Fibroblast of mammary gland (primary cell): ENCODE data around the gene SGMS2.
A peak's percentile ranks its signal among the peaks of the same experiment; 100 is the strongest.
"Not testable (repeated sequence)": the region's sequence is repeated elsewhere in the genome, so short reads cannot be mapped to it uniquely, and the experiment has no call there.

ENCODE experiments used
- DNase-seq: peaks from one replicate; pipeline ENCODE4 v3.0.0-alpha.2; 2010; ENCODE audit warnings: low read depth
- H3K4me3 ChIP-seq: 2 replicates; pipeline ENCODE4 v1.5.1; 2011; ENCODE audit warnings: low read depth, mild to moderate bottlenecking, low read length, moderate library complexity; ENCODE audit not compliant: control insufficient read depth
- TF ChIP-seq, protein P1 (sequence below): conservative IDR thresholded peaks from 2 replicates; pipeline ENCODE4 v1.5.1; 2011; ENCODE audit warnings: low read depth, low read length, inconsistent platforms; ENCODE audit not compliant: control insufficient read depth, insufficient read depth

The SGMS2 gene

DNA sequence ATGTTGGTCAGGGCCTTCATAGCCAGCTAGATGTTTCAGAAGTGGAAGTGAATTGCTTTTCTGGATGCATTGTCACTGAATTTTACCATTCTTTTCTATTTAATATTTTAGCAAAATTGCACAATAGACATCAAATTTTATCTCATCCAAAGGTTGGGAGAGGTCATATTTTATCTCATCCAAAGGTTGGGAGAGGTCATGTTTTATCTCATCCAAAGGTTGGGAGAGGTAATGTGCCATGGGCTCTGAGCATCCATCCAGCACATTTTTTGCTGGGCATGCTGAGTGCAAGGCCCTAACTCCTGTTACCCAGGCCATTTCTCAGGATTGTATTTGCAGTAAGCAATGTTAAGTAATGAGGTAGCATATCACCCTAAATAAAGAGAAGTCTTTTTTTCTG lies 91.9 kb downstream of the SGMS2 start:
- TF ChIP-seq, protein P1, sequence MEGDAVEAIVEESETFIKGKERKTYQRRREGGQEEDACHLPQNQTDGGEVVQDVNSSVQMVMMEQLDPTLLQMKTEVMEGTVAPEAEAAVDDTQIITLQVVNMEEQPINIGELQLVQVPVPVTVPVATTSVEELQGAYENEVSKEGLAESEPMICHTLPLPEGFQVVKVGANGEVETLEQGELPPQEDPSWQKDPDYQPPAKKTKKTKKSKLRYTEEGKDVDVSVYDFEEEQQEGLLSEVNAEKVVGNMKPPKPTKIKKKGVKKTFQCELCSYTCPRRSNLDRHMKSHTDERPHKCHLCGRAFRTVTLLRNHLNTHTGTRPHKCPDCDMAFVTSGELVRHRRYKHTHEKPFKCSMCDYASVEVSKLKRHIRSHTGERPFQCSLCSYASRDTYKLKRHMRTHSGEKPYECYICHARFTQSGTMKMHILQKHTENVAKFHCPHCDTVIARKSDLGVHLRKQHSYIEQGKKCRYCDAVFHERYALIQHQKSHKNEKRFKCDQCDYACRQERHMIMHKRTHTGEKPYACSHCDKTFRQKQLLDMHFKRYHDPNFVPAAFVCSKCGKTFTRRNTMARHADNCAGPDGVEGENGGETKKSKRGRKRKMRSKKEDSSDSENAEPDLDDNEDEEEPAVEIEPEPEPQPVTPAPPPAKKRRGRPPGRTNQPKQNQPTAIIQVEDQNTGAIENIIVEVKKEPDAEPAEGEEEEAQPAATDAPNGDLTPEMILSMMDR = no peak
- no peak overlapping the region for H3K4me3 ChIP-seq
- no peak for DNase-seq

GRCh38 chr4:107917500-107917899 lies 92.8 kb downstream of the SGMS2 start:
- no peak for DNase-seq
- no peak overlapping the region for H3K4me3 ChIP-seq
- TF ChIP-seq, protein P1 = no peak

DNA sequence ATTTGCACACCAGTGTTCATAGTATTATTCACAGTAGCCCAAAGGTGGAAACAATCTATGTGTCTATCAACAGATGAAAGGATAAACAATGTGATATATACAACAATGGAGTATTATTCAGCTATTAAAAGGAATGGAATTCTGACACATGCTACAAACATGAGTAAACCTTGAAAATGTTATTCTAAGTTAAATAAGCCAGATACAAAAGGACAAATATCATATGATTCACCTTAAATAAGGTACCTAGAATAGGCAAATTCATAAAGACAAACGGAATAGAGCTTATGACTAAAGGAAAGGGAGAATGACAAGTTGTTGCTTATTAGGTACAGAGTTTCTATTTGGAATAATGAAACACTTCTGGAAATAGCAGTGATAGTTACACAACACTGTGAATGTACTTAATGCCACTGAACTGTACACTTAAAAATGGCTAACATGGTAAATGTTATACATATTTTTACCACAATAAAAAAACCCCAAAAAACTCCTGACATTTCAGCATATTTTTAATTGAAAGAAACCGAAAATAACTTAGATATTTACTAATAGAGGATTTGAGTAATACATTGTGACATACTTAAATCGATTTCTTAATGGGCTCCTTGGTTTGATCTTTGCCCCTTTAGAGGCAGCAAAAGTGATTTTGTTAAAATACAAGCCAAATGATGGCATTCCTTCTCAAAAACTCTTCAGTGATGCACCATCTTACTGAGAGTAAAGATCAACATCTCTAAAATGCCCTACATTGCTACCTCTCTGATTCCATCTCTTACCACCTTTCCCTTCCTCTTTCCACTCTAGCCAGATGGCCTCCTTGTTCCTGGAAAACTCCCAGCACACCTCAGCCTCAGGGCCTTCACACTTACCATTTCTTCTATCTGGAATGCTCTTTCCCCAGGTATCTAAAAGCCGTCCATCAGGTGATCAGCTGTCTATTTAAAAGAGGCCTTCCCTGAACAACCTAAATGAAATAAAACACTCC lies 98.0 kb downstream of the SGMS2 start:
- no peak overlapping the region for H3K4me3 ChIP-seq
- TF ChIP-seq, protein P1 = no peak
- DNase-seq = no peak

GRCh38 chr4:107925713-107926112 lies 101.0 kb downstream of the SGMS2 start:
- DNase-seq, H3K4me3 ChIP-seq: not testable (repeated sequence)

DNA sequence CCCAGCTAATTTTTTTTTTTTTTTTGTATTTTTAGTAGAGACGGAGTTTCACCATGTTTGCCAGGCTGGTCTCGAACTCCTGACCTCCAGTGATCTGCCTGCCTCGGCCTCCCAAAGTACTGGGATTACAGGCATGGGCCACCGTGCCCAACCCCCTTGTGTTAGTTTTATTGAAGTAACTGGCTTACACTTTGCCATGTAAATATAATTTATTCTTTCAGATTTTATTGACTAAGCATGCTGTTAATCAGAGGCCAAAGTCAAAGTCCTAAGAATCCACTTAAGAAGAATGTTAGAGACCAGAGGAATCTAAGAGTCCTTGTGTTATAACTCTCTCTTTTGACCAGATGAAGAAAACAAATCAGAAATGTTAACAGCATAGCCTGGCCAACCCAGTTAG lies 102.1 kb downstream of the SGMS2 start:
- DNase-seq, H3K4me3 ChIP-seq: not testable (repeated sequence)

GRCh38 chr4:107930821-107931774 lies 106.4 kb downstream of the SGMS2 start, which contains the start of gene CYP2U1:
Gene CYP2U1, plus strand, starts transcription at chr4:107931549. Its CDS starts 95 bp downstream, at chr4:107931644.
- DNase-seq = peak; percentile 63
- TF ChIP-seq, protein P1 = no peak
- H3K4me3 ChIP-seq = peak within 1 kb of the TSS; percentile 62

GRCh38 chr4:107931775-107932321 lies 107.1 kb downstream of the SGMS2 start:
- H3K4me3 ChIP-seq = peak overlapping the region; percentile 62
- DNase-seq = no peak
- TF ChIP-seq, protein P1 = no peak
